PFSK-1 (cell line): ENCODE data around the gene HSDL1.

Experiments used
- FOXP2 ChIP-seq: optimal IDR thresholded peaks from 2 replicates; pipeline ENCODE3; 2011; ENCODE audit warnings: borderline replicate concordance, control low read depth, inconsistent platforms; ENCODE audit not compliant: insufficient read depth; ENCODE audit errors: extremely low read length, extremely low read depth
- POLR2AphosphoS5 ChIP-seq: IDR thresholded peaks from 2 replicates; pipeline ENCODE4 v1.6.1; 2012; ENCODE audit warnings: low read depth, mild to moderate bottlenecking, control low read depth, low read length, moderate library complexity
- REST ChIP-seq, 2 experiments: IDR thresholded peaks; 2 replicates each; pipeline versions ENCODE4 v1.6.1 to v1.8.0; 2011 to 2012; ENCODE audit warnings: low read depth in 2 of 2, low read length in 2 of 2, control low read depth in 1 of 2, inconsistent platforms in 1 of 2, mild to moderate bottlenecking in 1 of 2, moderate library complexity in 1 of 2; ENCODE audit not compliant: insufficient read depth in 1 of 2
- SIN3A ChIP-seq: IDR thresholded peaks from 2 replicates; pipeline ENCODE4 v1.6.1; 2012; ENCODE audit warnings: mild to moderate bottlenecking, low read length, moderate library complexity, borderline replicate concordance; ENCODE audit not compliant: insufficient read depth
- TAF1 ChIP-seq: IDR thresholded peaks from 2 replicates; pipeline ENCODE4 v1.6.1; 2012; ENCODE audit warnings: low read length, control low read depth, borderline replicate concordance; ENCODE audit not compliant: insufficient read depth

Gene HSDL1

GRCh38 chr16:84079664-84080063 lies 65.3 kb downstream of the HSDL1 start:
- TF ChIP-seq REST (IDR thresholded peaks at IDR 0.05; ENCODE audit: insufficient read depth in 1 of 2, low read depth in 2 of 2, low read length in 2 of 2) = no peak
- TF ChIP-seq TAF1 = no peak
- TF ChIP-seq SIN3A = no peak
- no peak for TF ChIP-seq POLR2AphosphoS5
- TF ChIP-seq FOXP2 = no peak

- no peak for TF ChIP-seq TAF1
- no peak for TF ChIP-seq SIN3A
- no peak for TF ChIP-seq POLR2AphosphoS5
- no peak for TF ChIP-seq FOXP2
- no peak for TF ChIP-seq REST (IDR thresholded peaks at IDR 0.05; ENCODE audit: insufficient read depth in 1 of 2, low read depth in 2 of 2, low read length in 2 of 2)
Measured at GRCh38 chr16:84075376-84075775, 69.6 kb downstream of the HSDL1 start.

- no peak for TF ChIP-seq POLR2AphosphoS5
- no peak for TF ChIP-seq SIN3A
- TF ChIP-seq FOXP2 = no peak
- TF ChIP-seq REST (IDR thresholded peaks at IDR 0.05; ENCODE audit: insufficient read depth in 1 of 2, low read depth in 2 of 2, low read length in 2 of 2) = no peak
Measured at GRCh38 chr16:84074721-84075120, 70.3 kb downstream of the HSDL1 start.
